PC-3 (cell line): ENCODE data around the gene UTP20. TPM values are rescaled to one million over a fixed set of nuclear protein-coding genes. Genes with fewer than 3 reads are reported as not detected.
"Not testable (repeated sequence)": the region's sequence is repeated elsewhere in the genome, so short reads cannot be mapped to it uniquely, and the experiment has no call there.

Experiments
- ATAC-seq: fragments of 200-7000 bp; cut with Tn5 transposase; 2 replicates; pipeline ENCODE4 v1.9.1; 2020; ENCODE audit warnings: mild to moderate bottlenecking, moderate library complexity
- BruUV-seq: library from RNA; stranded (reverse); fragments of 400-500 nt; replicated peaks from 2 replicates; lab custom pipeline; 2021; lab: Mats Ljungman, UMichigan
- CTCF ChIA-PET: fragments of 300-600 bp; sonication (Branson Sonifier 250); formaldehyde crosslinking; loops from one replicate; lab custom pipeline; 2022; ENCODE audit warnings: antibody characterized with exemption; lab: Charles Lee
- POLR2A ChIA-PET: fragments of 300-600 bp; sonication (Branson Sonifier 250); formaldehyde crosslinking; loops from one replicate; lab custom pipeline; 2022; ENCODE audit warnings: antibody characterized with exemption; ENCODE audit not compliant: unreplicated experiment; lab: Charles Lee
- DNase-seq: peaks from one replicate; pipeline ENCODE4 v3.0.0-alpha.2; 2015
- H2AFZ ChIP-seq: fragments of 300-600 bp; sonication (generic); 2 replicates; pipeline ENCODE4 v1.6.0; 2016; ENCODE audit warnings: antibody characterized with exemption, low read length
- H3F3A ChIP-seq: fragments of 300-600 bp; sonication (generic); one replicate; pipeline ENCODE4 v1.6.0; 2017; ENCODE audit warnings: antibody characterized with exemption, low read length, control low read depth, mild to moderate bottlenecking; ENCODE audit not compliant: unreplicated experiment
- H3K27ac ChIP-seq: fragments of 300-600 bp; sonication (generic); 2 replicates; pipeline ENCODE4 v1.5.1; 2016; ENCODE audit warnings: mild to moderate bottlenecking, low read length
- H3K27me3 ChIP-seq: fragments of 300-600 bp; sonication (generic); 2 replicates; pipeline ENCODE4 v1.6.1; 2016; ENCODE audit warnings: low read length, mixed read lengths
- H3K36me3 ChIP-seq: fragments of 300-600 bp; sonication (generic); 2 replicates; pipeline ENCODE4 v1.6.1; 2016; ENCODE audit warnings: low read depth, mixed run types, low read length, mixed read lengths
- H3K4me1 ChIP-seq: fragments of 300-600 bp; sonication (generic); 2 replicates; pipeline ENCODE4 v1.5.1; 2016; ENCODE audit warnings: low read length; ENCODE audit not compliant: insufficient read depth
- H3K4me2 ChIP-seq: fragments of 300-600 bp; sonication (generic); 2 replicates; pipeline ENCODE4 v1.6.0; 2016; ENCODE audit warnings: low read length
- H3K4me3 ChIP-seq: fragments of 300-600 bp; sonication (generic); 2 replicates; pipeline ENCODE4 v1.5.1; 2016; ENCODE audit warnings: mild to moderate bottlenecking, low read length, mixed read lengths
- H3K79me2 ChIP-seq: fragments of 300-600 bp; sonication (generic); 2 replicates; pipeline ENCODE4 v1.6.1; 2017; ENCODE audit warnings: low read length, mixed read lengths
- H3K9ac ChIP-seq: fragments of 300-600 bp; sonication (generic); 2 replicates; pipeline ENCODE4 v1.6.0; 2016; ENCODE audit warnings: mild to moderate bottlenecking, low read length
- H3K9me2 ChIP-seq: fragments of 300-600 bp; sonication (generic); replicated peaks from 2 replicates; pipeline ENCODE4 v1.6.1; 2016; ENCODE audit warnings: mixed run types, low read length, mixed read lengths
- H3K9me3 ChIP-seq: fragments of 300-600 bp; sonication (generic); 2 replicates; pipeline ENCODE4 v1.6.1; 2016; ENCODE audit warnings: low read length, mixed read lengths
- H4K20me1 ChIP-seq: fragments of 300-600 bp; sonication (generic); 2 replicates; pipeline ENCODE4 v1.6.1; 2016; ENCODE audit warnings: low read length, mixed read lengths
- CTCF ChIP-seq: fragments of 300-600 bp; sonication (generic); conservative IDR thresholded peaks from 2 replicates; pipeline ENCODE4 v1.5.1; 2017; ENCODE audit warnings: antibody characterized with exemption, low read depth, mild to moderate bottlenecking, low read length
- EZH2 ChIP-seq: fragments of 300-600 bp; sonication (generic); IDR thresholded peaks from one replicate; pipeline ENCODE4 v1.6.1; 2017; ENCODE audit warnings: antibody characterized with exemption, mild to moderate bottlenecking, low read length; ENCODE audit not compliant: unreplicated experiment
- EZH2phosphoT487 ChIP-seq: fragments of 300-600 bp; sonication (generic); IDR thresholded peaks from 2 replicates; pipeline ENCODE4 v1.6.1; 2018; ENCODE audit warnings: mild to moderate bottlenecking, antibody characterized with exemption, low read length, borderline replicate concordance
- intact Hi-C: fragments of 100-400 bp; cut with micrococcal nuclease; formaldehyde crosslinking; loops from 2 replicates; pipeline ENCODE4 v1.9.0; 2023
- total RNA-seq: library from RNA; depleted of rRNA; stranded (reverse); fragments of >200 nt; gene quantifications from 2 replicates; pipeline ENCODE4 v1.2.3, GENCODE V29; 2014

Gene UTP20
- total RNA-seq, 1 experiment from 2014 or later = 31.3 TPM

- peak; percentile 42 for DNase-seq
- peaks cover 51% of the 10 kb centered on the region for H3K79me2 ChIP-seq
Measured at GRCh38 chr12:101407049-101407435, 127.1 kb downstream of the UTP20 start.

GRCh38 chr12:101407436-101408345 lies 127.8 kb downstream of the UTP20 start, which contains the start of gene ARL1:
Gene ARL1 (minus strand): TSS chr12:101407772. CDS start chr12:101407645, 127 bp downstream.
- Histone ChIP-seq H3K4me1 (peaks cover 19% of the 10 kb centered on the region), H3K79me2 (peaks cover 45% of the 10 kb centered on the region), H4K20me1 (peaks cover 19% of the 10 kb centered on the region), H3K4me3 (peak within 1 kb of the TSS; percentile 83), H3K4me2 (peak within 1 kb of the TSS; percentile 93), H3K36me3 (peaks cover 1% of the 10 kb centered on the region; the same call in 1 of the 2 replicates), H2AFZ (peak within 1 kb of the TSS; percentile 93), H3K9me3 (no peaks in the 10 kb centered on the region), H3K9me2 (no peaks in the 10 kb centered on the region), H3K27me3 (no peaks in the 10 kb centered on the region), H3F3A (no peaks in the 10 kb centered on the region), H3K9ac (peak within 1 kb of the TSS; percentile 91), H3K27ac (peak within 1 kb of the TSS; percentile 73)
- CTCF ChIA-PET = interaction anchor here (1.0 kb wide), 1 partner anchor 423 kb away, joined by 3 read pairs; the partner anchor contains the start of gene GNPTAB
- intact Hi-C loops = loop anchor here (2.0 kb wide), 1 partner anchor 423 kb away; the partner anchor contains the start of gene GNPTAB
- ATAC-seq = peak; percentile 86
- no TSS peak for BruUV-seq
- POLR2A ChIA-PET = interaction anchor here (0.5 to 0.9 kb wide), 4 partner anchors 108 to 422 kb away, joined by 3 to 6 read pairs (median 3); no protein-coding TSS in a partner anchor
- no peak for TF ChIP-seq EZH2phosphoT487
- no peak for TF ChIP-seq EZH2
- TF ChIP-seq CTCF = no peak
- peak; percentile 85 for DNase-seq

More at GRCh38 chr12:101407049-101407435, 127.1 kb downstream of the UTP20 start:
- peaks cover 4% of the 10 kb centered on the region; the same call in 1 of the 2 replicates for H3K36me3 ChIP-seq
- H3K27me3 ChIP-seq = no peaks in the 10 kb centered on the region
- peak overlapping the region; percentile 93 for H2AFZ ChIP-seq
- peaks cover 19% of the 10 kb centered on the region for H4K20me1 ChIP-seq
- TSS peak; percentile 45 for BruUV-seq
- H3K9me2 ChIP-seq = no peaks in the 10 kb centered on the region
- intact Hi-C loops = loop anchor here (2.0 kb wide), 1 partner anchor 424 kb away; the partner anchor contains the start of gene GNPTAB
- H3K4me2 ChIP-seq = peak overlapping the region; percentile 93
- peak; percentile 35 for ATAC-seq
- H3K9ac ChIP-seq = peak overlapping the region; percentile 91
- peaks cover 19% of the 10 kb centered on the region for H3K4me1 ChIP-seq
- ChIA-PET CTCF (interaction anchor here (1.0 kb wide), 1 partner anchor 424 kb away, joined by 3 read pairs; the partner anchor contains the start of gene GNPTAB), POLR2A (interaction anchor here (0.6 to 0.9 kb wide), 4 partner anchors 107 to 713 kb away, joined by 3 to 4 read pairs (median 3); no protein-coding TSS in a partner anchor)
- TF ChIP-seq EZH2 = no peak
- no peak for TF ChIP-seq EZH2phosphoT487
- no peak for TF ChIP-seq CTCF
- H3F3A ChIP-seq = no peaks in the 10 kb centered on the region
- H3K27ac ChIP-seq = peak overlapping the region; percentile 73
- no peaks in the 10 kb centered on the region for H3K9me3 ChIP-seq
- peak overlapping the region; percentile 83 for H3K4me3 ChIP-seq

DNA sequence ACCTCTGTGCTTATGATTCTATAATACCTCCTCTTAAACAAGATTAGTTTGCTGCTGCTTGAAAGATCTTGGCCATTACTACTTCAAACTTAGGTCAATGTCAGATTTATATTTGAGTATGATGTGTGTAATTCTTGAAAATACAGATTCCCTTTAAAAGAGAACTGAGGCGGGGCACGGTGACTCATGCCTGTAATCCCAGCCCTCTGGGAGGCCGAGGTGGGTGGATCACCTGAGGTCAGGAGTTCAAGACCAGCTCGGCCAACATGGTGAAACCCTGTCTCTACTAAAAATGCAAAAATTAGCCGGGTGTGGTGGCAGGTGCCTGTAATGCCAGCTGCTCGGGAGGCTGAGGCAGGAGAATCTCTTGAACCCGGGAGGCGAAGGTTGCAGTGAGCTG lies 130.3 kb downstream of the UTP20 start:
- not testable (repeated sequence) for H3K4me3 ChIP-seq

More for the DNA sequence above, 130.3 kb downstream of the UTP20 start:
- Histone ChIP-seq H3K79me2 (peaks cover 23% of the 10 kb centered on the region), H3K4me1 (peaks cover 19% of the 10 kb centered on the region), H4K20me1 (peaks cover 14% of the 10 kb centered on the region)
- POLR2A ChIA-PET, CTCF ChIA-PET, H3K27me3 ChIP-seq, H3K27ac ChIP-seq, H3K36me3 ChIP-seq, ATAC-seq, H3K4me2 ChIP-seq, H3K9ac ChIP-seq, H3K9me2 ChIP-seq, H3F3A ChIP-seq, H3K9me3 ChIP-seq, BruUV-seq, DNase-seq, H2AFZ ChIP-seq: not testable (repeated sequence)
- intact Hi-C loops = loop anchor here (5.0 kb wide), 2 partner anchors 52 to 362 kb away; no protein-coding TSS in a partner anchor
